ENCODE data around the gene PCID2. TPM values are rescaled to one million over a fixed set of nuclear protein-coding genes. Genes with fewer than 3 reads are reported as not detected.

PCID2 gene
- total RNA-seq, 2 experiments from 2014 or later: 75.8 to 79.0 TPM

GRCh38 chr13:113192902-113193301 is 15.6 kb downstream of the PCID2 start:
- Mint-ChIP-seq H3K36me3 (ENCODE audit: low read depth) (peaks cover 62% of the 10 kb centered on the region), H3K27me3 (no peaks in the 10 kb centered on the region), H3K27ac (no peak overlapping the region), H3K4me3 (no peak overlapping the region), H3K4me1 (ENCODE audit: low read depth) (peaks cover 2% of the 10 kb centered on the region), H3K9me3 (no peaks in the 10 kb centered on the region)
- no peak for DNase-seq
- ChIA-PET POLR2A (no interaction called here), CTCF (no interaction called here)
- intact Hi-C loops (cut with micrococcal nuclease): no loop called here
- ATAC-seq: no peak
- TF ChIP-seq, protein P1, sequence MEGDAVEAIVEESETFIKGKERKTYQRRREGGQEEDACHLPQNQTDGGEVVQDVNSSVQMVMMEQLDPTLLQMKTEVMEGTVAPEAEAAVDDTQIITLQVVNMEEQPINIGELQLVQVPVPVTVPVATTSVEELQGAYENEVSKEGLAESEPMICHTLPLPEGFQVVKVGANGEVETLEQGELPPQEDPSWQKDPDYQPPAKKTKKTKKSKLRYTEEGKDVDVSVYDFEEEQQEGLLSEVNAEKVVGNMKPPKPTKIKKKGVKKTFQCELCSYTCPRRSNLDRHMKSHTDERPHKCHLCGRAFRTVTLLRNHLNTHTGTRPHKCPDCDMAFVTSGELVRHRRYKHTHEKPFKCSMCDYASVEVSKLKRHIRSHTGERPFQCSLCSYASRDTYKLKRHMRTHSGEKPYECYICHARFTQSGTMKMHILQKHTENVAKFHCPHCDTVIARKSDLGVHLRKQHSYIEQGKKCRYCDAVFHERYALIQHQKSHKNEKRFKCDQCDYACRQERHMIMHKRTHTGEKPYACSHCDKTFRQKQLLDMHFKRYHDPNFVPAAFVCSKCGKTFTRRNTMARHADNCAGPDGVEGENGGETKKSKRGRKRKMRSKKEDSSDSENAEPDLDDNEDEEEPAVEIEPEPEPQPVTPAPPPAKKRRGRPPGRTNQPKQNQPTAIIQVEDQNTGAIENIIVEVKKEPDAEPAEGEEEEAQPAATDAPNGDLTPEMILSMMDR (IDR thresholded peaks at IDR 0.05): no peak

GRCh38 chr13:113192279-113192678 is 16.2 kb downstream of the PCID2 start:
- POLR2A ChIA-PET: interaction anchor here (1.3 kb wide), 1 partner anchor 17 kb away, joined by 3 read pairs; the partner anchor contains the start of genes CUL4A and PCID2

GRCh38 chr13:113190181-113190580 is 18.3 kb downstream of the PCID2 start:
- H3K36me3 Mint-ChIP-seq (ENCODE audit: low read depth): peaks cover 58% of the 10 kb centered on the region
- H3K27ac Mint-ChIP-seq: no peak overlapping the region
- TF ChIP-seq, protein P1 (IDR thresholded peaks at IDR 0.05): no peak
- POLR2A ChIA-PET: interaction anchor here (1.3 kb wide), 1 partner anchor 10 kb away, joined by 3 read pairs; no protein-coding TSS in a partner anchor
- DNase-seq (no peak), ATAC-seq (no peak)
- no peak overlapping the region for H3K4me3 Mint-ChIP-seq
- H3K9me3 Mint-ChIP-seq: no peaks in the 10 kb centered on the region
- CTCF ChIA-PET: no interaction called here
- H3K27me3 Mint-ChIP-seq: no peaks in the 10 kb centered on the region
- intact Hi-C loops (cut with micrococcal nuclease): no loop called here
- H3K4me1 Mint-ChIP-seq (ENCODE audit: low read depth): peaks cover 25% of the 10 kb centered on the region

More at GRCh38 chr13:113192279-113192678, 16.2 kb downstream of the PCID2 start:
- Mint-ChIP-seq H3K4me1 (ENCODE audit: low read depth) (peaks cover 8% of the 10 kb centered on the region), H3K27ac (no peak overlapping the region), H3K9me3 (no peaks in the 10 kb centered on the region), H3K36me3 (ENCODE audit: low read depth) (peaks cover 62% of the 10 kb centered on the region), H3K4me3 (no peak overlapping the region), H3K27me3 (no peaks in the 10 kb centered on the region)
- TF ChIP-seq, protein P1 (IDR thresholded peaks at IDR 0.05): no peak
- CTCF ChIA-PET: no interaction called here
- DNase-seq: no peak
- ATAC-seq: no peak
- intact Hi-C loops (cut with micrococcal nuclease): no loop called here

DNA sequence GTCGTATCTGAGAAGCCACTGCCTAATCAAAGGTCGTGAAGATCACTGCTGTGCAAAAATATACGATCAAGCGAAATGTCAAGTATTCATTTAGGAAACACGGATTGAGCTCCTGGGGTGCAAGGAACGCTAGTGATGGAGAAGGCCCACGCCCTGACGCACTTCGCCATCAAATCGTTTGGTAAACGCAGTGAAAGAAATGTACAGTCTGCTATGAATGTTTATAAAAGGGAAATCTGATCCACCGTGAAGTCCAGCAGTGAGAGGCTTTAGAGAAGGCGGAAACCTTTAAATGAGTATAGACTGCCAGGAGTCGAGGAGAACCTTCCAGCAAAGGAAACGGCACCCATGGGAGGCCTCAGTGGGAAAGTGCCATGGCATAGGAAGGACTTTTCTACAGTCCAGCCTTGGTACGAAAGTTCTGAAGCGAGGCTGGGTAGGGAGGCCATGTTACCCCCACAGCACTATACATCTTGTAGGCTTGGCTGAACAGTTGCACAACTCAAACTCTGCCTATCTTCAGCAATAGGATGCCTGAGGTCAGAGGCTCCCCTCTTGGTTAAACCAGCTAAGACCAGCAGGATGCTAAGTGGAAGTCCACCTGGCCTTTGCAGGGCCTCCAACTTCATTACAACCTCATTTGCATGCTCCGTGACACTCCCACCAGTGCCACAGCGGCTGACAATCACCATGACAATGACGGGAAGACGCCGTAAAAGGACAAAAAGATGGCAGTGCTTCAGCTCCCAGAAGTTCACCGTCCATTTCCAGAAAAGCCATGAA is 20.4 kb downstream of the PCID2 start:
- peaks cover 38% of the 10 kb centered on the region for H3K4me1 Mint-ChIP-seq (ENCODE audit: low read depth)

More for the DNA sequence above, 20.4 kb downstream of the PCID2 start:
- Mint-ChIP-seq H3K36me3 (ENCODE audit: low read depth) (peaks cover 59% of the 10 kb centered on the region), H3K4me3 (no peak overlapping the region), H3K27ac (peak overlapping the region; percentile 45), H3K9me3 (no peaks in the 10 kb centered on the region), H3K27me3 (no peaks in the 10 kb centered on the region)
- intact Hi-C loops (cut with micrococcal nuclease): no loop called here
- ChIA-PET CTCF (interaction anchor here (1.0 kb wide), 1 partner anchor 23 kb away, joined by 3 read pairs; no protein-coding TSS in a partner anchor), POLR2A (interaction anchor here (0.7 to 1.8 kb wide), 3 partner anchors 21 to 29 kb away, joined by 3 to 7 read pairs (median 3); partner anchors contain the start of genes CUL4A and PCID2)
- ATAC-seq (no peak), DNase-seq (no peak)
- TF ChIP-seq, protein P1 (IDR thresholded peaks at IDR 0.05): no peak
